IPS DF 6.9 (cell line): ENCODE data around the gene CREB3.

ENCODE experiments used
- DNase-seq: peaks from one replicate; pipeline ENCODE4 v3.0.0-alpha.2; 2013; ENCODE audit warnings: low read depth, low spot score
- H3K27ac ChIP-seq: one replicate; pipeline ENCODE4 v1.5.1; 2013; ENCODE audit warnings: low read length, control low read depth
- H3K27me3 ChIP-seq: 2 replicates; pipeline ENCODE4 v1.6.1; 2013; ENCODE audit warnings: mild to moderate bottlenecking, low read length; ENCODE audit not compliant: control insufficient read depth, insufficient read depth
- H3K36me3 ChIP-seq: 2 replicates; pipeline ENCODE4 v1.6.1; 2013; ENCODE audit warnings: low read length; ENCODE audit not compliant: control insufficient read depth, insufficient read depth
- H3K4me1 ChIP-seq: 2 replicates; pipeline ENCODE4 v1.6.1; 2013; ENCODE audit warnings: low read length; ENCODE audit not compliant: control insufficient read depth, insufficient read depth
- H3K4me3 ChIP-seq: 2 replicates; pipeline ENCODE4 v1.5.1; 2013; ENCODE audit warnings: mild to moderate bottlenecking, low read length
- H3K9me3 ChIP-seq: 2 replicates; pipeline ENCODE4 v1.6.1; 2013; ENCODE audit warnings: low read length, inconsistent platforms; ENCODE audit not compliant: control insufficient read depth, insufficient read depth
- WGBS: extraction: QIAGEN DNeasy Blood & Tissue Kit; methylation state at CpG from one replicate; pipeline ENCODE4 v1.1.7; 2013; ENCODE audit warnings: mixed read lengths, missing lambda C conversion rate; ENCODE audit not compliant: insufficient read length, insufficient coverage; 5-methylcytosine and 5-hydroxymethylcytosine counted together

The CREB3 gene

DNA sequence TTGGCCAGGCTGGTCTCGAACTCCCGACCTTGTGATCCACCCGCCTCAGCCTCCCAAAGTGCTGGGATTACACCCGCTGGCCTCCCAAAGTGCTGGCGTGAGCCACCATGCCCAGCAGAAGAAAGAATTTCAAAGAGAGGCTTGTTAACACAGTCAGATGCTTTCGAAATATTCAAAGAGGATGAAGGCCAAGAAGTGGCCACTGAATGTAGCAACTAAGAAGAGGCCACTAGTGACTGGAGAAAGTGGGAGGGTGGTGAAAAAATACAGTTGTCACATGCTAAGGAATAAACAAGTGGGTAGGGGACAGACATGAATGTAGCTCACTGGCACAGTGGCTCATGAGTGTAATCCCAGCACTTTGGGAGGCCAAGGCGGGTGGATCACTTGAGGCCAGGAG lies 29.8 kb upstream of the CREB3 start:
- Histone ChIP-seq H3K27ac (no peak overlapping the region), H3K9me3 (no peaks in the 10 kb centered on the region)
- WGBS, result no CpG with 5 or more reads among the region's 7 CpGs

GRCh38 chr9:35703906-35704672 lies 28.4 kb upstream of the CREB3 start:
- Histone ChIP-seq H3K9me3 (no peaks in the 10 kb centered on the region), H3K27me3 (no peaks in the 10 kb centered on the region), H3K36me3 (peaks cover 62% of the 10 kb centered on the region), H3K4me1 (no peaks in the 10 kb centered on the region; the same call in 1 of the 2 replicates), H3K4me3 (no peak overlapping the region), H3K27ac (no peak overlapping the region)
- WGBS, result no CpG with 5 or more reads among the region's 26 CpGs
- DNase-seq, result no peak

More for the DNA sequence above, 29.8 kb upstream of the CREB3 start:
- Histone ChIP-seq H3K36me3 (peaks cover 71% of the 10 kb centered on the region), H3K4me1 (no peaks in the 10 kb centered on the region; the same call in 1 of the 2 replicates), H3K4me3 (no peak overlapping the region), H3K27me3 (no peaks in the 10 kb centered on the region)
- no peak for DNase-seq

DNA sequence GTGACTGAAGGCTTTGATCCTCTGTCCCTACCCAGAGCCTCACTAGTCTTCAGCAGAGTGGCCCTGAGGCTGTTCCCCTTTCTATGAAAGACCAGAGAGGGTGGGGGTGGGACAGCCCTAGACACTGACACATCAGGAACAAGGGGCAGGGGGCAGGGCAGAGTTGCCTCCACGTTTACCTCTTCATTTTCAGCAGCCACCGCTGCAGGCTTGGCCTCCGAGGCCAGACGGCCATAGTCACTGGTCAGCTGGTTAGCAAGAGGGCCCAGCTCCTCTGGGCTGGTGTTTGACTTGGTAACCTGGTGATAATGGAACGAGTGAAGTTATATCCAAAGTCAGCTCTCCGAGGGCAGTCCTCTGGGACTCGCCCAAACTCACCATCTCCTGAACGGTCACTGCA lies 27.1 kb upstream of the CREB3 start:
- Histone ChIP-seq H3K4me1 (no peaks in the 10 kb centered on the region), H3K27me3 (no peaks in the 10 kb centered on the region), H3K9me3 (no peaks in the 10 kb centered on the region), H3K36me3 (peaks cover 51% of the 10 kb centered on the region), H3K27ac (no peak overlapping the region), H3K4me3 (no peak overlapping the region)
- no CpG with 5 or more reads among the region's 8 CpGs for WGBS
- no peak for DNase-seq

DNA sequence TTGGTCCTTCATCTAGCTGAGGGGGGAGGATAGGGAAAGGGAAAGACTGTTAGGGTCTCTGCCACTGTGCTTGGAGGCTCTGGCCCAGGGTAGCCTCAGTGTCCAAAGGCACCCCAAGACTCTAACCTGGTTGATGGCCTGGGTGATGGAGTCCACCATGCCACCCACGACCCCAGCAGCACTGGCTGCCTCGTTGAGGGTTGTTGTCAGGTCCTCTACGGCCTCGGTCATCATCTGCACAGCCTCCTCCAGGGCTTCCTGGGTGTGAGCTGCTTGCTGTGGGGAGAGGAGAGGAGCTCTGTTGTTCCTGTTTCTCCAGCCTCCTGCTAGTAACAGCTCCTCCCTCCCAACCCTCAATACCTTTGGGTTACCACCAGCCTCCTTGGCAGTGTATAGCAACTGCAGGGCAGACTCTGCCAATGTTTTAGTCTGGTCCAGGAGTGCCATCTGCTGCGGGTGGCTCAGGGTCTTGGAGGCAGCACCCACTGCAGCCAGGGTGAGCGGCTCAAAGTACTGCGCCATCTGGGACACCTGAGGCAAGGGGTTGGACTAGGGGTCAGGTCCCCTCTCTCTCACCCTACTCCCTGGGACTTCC lies 26.5 kb upstream of the CREB3 start:
- no peak overlapping the region for H3K27ac ChIP-seq
- no peak for DNase-seq
- peaks cover 56% of the 10 kb centered on the region for H3K36me3 ChIP-seq
- no peaks in the 10 kb centered on the region for H3K4me1 ChIP-seq
- H3K27me3 ChIP-seq, result no peaks in the 10 kb centered on the region
- H3K9me3 ChIP-seq, result no peaks in the 10 kb centered on the region
- H3K4me3 ChIP-seq, result no peak overlapping the region
- WGBS, result no CpG with 5 or more reads among the region's 7 CpGs

GRCh38 chr9:35706951-35707350 lies 25.5 kb upstream of the CREB3 start:
- WGBS, result no CpG with 5 or more reads among the region's 10 CpGs
- Histone ChIP-seq H3K36me3 (peaks cover 63% of the 10 kb centered on the region), H3K4me3 (no peak overlapping the region), H3K27ac (no peak overlapping the region), H3K9me3 (no peaks in the 10 kb centered on the region), H3K27me3 (no peaks in the 10 kb centered on the region), H3K4me1 (no peaks in the 10 kb centered on the region)
- no peak for DNase-seq

DNA sequence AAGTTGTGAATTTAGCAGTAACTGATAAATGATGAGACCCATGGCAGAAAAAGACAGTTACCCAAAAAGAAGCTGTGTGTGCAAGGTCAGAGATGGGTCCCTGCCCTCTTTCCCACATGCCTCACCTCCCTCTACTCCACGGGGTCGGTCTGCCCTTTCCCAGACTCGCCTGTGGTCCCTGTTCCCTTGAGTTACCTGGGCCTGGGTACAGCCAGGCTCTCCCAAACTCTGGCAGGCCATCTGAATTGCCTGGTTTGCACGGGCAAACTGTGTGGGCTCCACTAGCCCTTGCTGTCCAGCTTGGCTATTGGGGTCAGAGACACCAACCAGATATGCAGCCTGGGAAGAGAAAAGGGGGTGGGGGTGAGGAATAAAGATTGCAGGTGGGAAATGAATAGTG lies 24.3 kb upstream of the CREB3 start:
- DNase-seq, result no peak
- Histone ChIP-seq H3K36me3 (peaks cover 66% of the 10 kb centered on the region), H3K4me1 (no peaks in the 10 kb centered on the region), H3K4me3 (no peak overlapping the region), H3K27ac (no peak overlapping the region), H3K9me3 (no peaks in the 10 kb centered on the region), H3K27me3 (no peaks in the 10 kb centered on the region)
- WGBS, result no CpG with 5 or more reads among the region's 4 CpGs

DNA sequence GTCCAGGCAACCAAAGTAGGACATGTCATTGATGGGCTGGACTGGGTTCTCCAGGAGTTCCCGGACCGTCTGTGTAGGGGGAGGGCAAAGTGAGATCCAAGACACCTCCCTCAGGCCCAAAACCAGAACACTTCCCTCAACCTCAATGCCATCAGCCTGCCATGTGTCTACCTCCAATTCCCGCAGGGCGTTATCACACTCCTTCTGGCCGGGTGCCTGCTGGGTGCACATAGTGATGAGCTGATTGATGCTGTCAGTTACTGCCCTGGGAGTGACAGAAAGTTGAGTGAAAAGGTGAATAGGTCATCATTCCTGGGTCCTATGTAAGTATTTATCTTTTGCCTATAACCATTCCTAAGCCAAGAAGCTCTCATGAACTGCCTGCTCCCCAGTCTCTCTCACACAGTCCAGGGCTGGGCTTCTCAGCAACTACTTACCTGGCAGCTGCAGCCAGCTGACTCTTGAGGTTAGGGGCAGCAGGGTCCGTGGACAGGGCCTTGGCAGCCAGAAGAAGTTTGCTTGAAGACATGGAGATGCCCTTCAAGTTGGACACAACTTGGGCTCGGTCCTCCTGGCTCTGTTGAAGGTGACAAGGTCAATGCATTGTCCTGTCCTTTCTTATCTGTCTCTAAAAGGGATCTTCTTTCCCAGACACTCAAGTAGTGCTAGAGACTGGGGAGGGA lies 21.5 kb upstream of the CREB3 start:
- DNase-seq, result no peak
- H3K4me3 ChIP-seq, result no peak overlapping the region
- no CpG with 5 or more reads among the region's 7 CpGs for WGBS
- peaks cover 53% of the 10 kb centered on the region for H3K36me3 ChIP-seq
- no peaks in the 10 kb centered on the region for H3K27me3 ChIP-seq
- no peaks in the 10 kb centered on the region for H3K4me1 ChIP-seq
- H3K27ac ChIP-seq, result no peak overlapping the region
- H3K9me3 ChIP-seq, result no peaks in the 10 kb centered on the region

DNA sequence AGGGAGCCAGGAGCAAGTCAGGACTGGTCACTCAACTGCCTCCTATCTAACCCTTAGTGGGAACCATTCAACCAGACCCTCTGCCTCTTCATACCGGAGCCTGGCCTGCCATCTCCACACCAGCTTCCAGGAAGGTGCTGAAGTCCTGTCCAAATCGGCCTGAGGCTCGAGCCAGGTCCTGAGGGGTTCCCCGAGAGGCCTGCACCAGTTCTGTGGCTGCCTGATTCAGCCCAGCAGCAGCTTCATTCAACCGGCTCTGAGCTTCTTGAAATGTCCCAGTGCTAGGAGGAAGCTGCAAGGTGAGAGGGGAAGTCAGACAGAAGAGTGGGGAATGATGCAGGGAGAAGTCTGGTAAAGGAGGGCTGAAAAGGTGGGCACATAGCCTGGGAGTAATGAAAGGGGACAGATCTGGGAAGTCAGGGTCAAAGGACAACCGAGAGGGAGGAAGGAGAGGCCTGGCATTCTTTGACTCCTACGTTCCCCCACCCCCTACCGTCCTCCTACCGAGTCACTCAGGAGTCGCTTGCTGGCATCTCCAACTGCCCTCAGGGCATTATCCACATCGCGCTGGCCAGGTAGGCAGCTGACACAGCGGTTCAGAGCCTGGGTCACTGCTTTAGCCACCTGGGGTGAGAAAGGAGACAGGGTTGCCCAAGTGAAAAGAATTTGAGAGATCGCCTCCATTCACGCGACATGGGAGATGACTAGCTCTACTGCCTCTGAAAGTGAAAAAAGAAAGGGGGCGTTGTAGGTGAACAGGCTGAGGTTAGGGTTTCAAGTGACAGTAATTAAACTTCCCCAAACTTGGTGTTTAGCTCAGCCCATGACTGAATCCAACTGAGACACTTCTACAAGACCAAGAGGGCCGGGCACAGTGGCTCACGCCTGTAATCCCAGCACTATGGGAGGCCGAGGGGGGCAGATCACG lies 20.7 kb upstream of the CREB3 start:
- H3K27me3 ChIP-seq, result no peaks in the 10 kb centered on the region
- no peaks in the 10 kb centered on the region for H3K9me3 ChIP-seq
- H3K36me3 ChIP-seq, result peaks cover 46% of the 10 kb centered on the region
- DNase-seq, result no peak
- WGBS, result no CpG with 5 or more reads among the region's 21 CpGs
- no peak overlapping the region for H3K27ac ChIP-seq
- H3K4me1 ChIP-seq, result no peaks in the 10 kb centered on the region
- no peak overlapping the region for H3K4me3 ChIP-seq

GRCh38 chr9:35712762-35713400 lies 19.6 kb upstream of the CREB3 start:
- Histone ChIP-seq H3K4me3 (no peak overlapping the region), H3K27me3 (no peaks in the 10 kb centered on the region), H3K36me3 (peaks cover 43% of the 10 kb centered on the region), H3K4me1 (no peaks in the 10 kb centered on the region), H3K9me3 (no peaks in the 10 kb centered on the region), H3K27ac (no peak overlapping the region)
- WGBS, result no CpG with 5 or more reads among the region's 11 CpGs
- no peak for DNase-seq
